ENCODE measurements around the gene TMEM145.

- no peak for TF ChIP-seq POLR2A (IDR thresholded peaks at IDR 0.05; ENCODE audit: low read depth)
- TF ChIP-seq CTCF (IDR thresholded peaks at IDR 0.05), result no peak
- no peak for TF ChIP-seq POLR2AphosphoS5 (IDR thresholded peaks at IDR 0.05)
- no peak for TF ChIP-seq EP300 (IDR thresholded peaks at IDR 0.05)
Measured at GRCh38 chr19:42333975-42334696, 21.0 kb downstream of the TMEM145 start.

Data from esophagus muscularis mucosa (tissue), 4 donors.